Measurements from ENCODE around the gene WFDC12.

WFDC12 gene

GRCh38 chr20:45088247-45088646, 36.0 kb downstream of the WFDC12 start:
- no peak for DNase-seq

- DNase-seq, result no peak
These were observed 36.5 kb downstream of the WFDC12 start for GRCh38 chr20:45087814-45088213.

GRCh38 chr20:45087097-45087790, 37.0 kb downstream of the WFDC12 start:
- no peak for DNase-seq

GRCh38 chr20:45085867-45086266, 38.4 kb downstream of the WFDC12 start:
- DNase-seq, result no peak

- DNase-seq, result no peak
These were observed 39.0 kb downstream of the WFDC12 start for GRCh38 chr20:45085289-45085688.

- DNase-seq, result no peak
These were observed 41.1 kb downstream of the WFDC12 start for GRCh38 chr20:45083127-45083526.

- DNase-seq, result no peak
These were observed 41.8 kb downstream of the WFDC12 start for GRCh38 chr20:45082468-45082867.

GRCh38 chr20:45080867-45081624, 43.2 kb downstream of the WFDC12 start:
- no peak for DNase-seq

GRCh38 chr20:45077559-45077958, 46.7 kb downstream of the WFDC12 start:
- no peak for DNase-seq

All from activated CD4-positive, alpha-beta T cell treated with anti-CD3 and anti-CD28 coated beads, Interleukin-2, amount 50 U/mL, for 4 hours (primary cell).